ENCODE measurements around the gene MTA2.
A peak's percentile ranks its signal among the peaks of the same experiment; 100 is the strongest.
"Not testable (repeated sequence)": the region's sequence is repeated elsewhere in the genome, so short reads cannot be mapped to it uniquely, and the experiment has no call there.

The MTA2 gene

GRCh38 chr11:62566247-62566646 is 35.4 kb downstream of the MTA2 start:
- DNase-seq (ENCODE audit: low spot score), result no peak

- DNase-seq (ENCODE audit: low spot score), result no peak
These were observed 36.4 kb downstream of the MTA2 start for GRCh38 chr11:62565100-62565802.

- not testable (repeated sequence) for DNase-seq (ENCODE audit: low spot score)
These were observed 39.9 kb downstream of the MTA2 start for GRCh38 chr11:62561677-62562230.

- DNase-seq (ENCODE audit: low spot score), result peak; percentile 70
These were observed 41.0 kb downstream of the MTA2 start for GRCh38 chr11:62560566-62561103.

- DNase-seq (ENCODE audit: low spot score), result not testable (repeated sequence)
These were observed 42.0 kb downstream of the MTA2 start for GRCh38 chr11:62559626-62560025.

GRCh38 chr11:62559204-62559603 is 42.5 kb downstream of the MTA2 start:
- DNase-seq (ENCODE audit: low spot score), result no peak

- DNase-seq (ENCODE audit: low spot score), result no peak
These were observed 43.0 kb downstream of the MTA2 start for GRCh38 chr11:62558669-62559068.

GRCh38 chr11:62556875-62557631 is 44.6 kb downstream of the MTA2 start:
- DNase-seq (ENCODE audit: low spot score), result no peak

GRCh38 chr11:62556108-62556874 is 45.4 kb downstream of the MTA2 start:
- peak; percentile 48 for DNase-seq (ENCODE audit: low spot score)

GRCh38 chr11:62555464-62556107 is 46.1 kb downstream of the MTA2 start:
- DNase-seq (ENCODE audit: low spot score), result peak; percentile 9

GRCh38 chr11:62554387-62555167 is 47.1 kb downstream of the MTA2 start:
- DNase-seq (ENCODE audit: low spot score), result no peak

- no peak for DNase-seq (ENCODE audit: low spot score)
These were observed 47.8 kb downstream of the MTA2 start for GRCh38 chr11:62553839-62554361.

- DNase-seq (ENCODE audit: low spot score), result peak; percentile 68
These were observed 48.4 kb downstream of the MTA2 start for GRCh38 chr11:62553080-62553838.

GRCh38 chr11:62552485-62553079 is 49.1 kb downstream of the MTA2 start:
- no peak for DNase-seq (ENCODE audit: low spot score)

GRCh38 chr11:62550478-62550877 is 51.2 kb downstream of the MTA2 start:
- DNase-seq (ENCODE audit: low spot score), result not testable (repeated sequence)

GRCh38 chr11:62548545-62549335 is 52.9 kb downstream of the MTA2 start:
- no peak for DNase-seq (ENCODE audit: low spot score)

GRCh38 chr11:62547691-62548281 is 53.9 kb downstream of the MTA2 start:
- no peak for DNase-seq (ENCODE audit: low spot score)

Data from hematopoietic multipotent progenitor cell treated with erythropoietin and hydrocortisone succinate and interleukin-3 and kit ligand, for 15 days (in vitro differentiated cells).